Measurements from ENCODE around the gene NCOA6.

DNA sequence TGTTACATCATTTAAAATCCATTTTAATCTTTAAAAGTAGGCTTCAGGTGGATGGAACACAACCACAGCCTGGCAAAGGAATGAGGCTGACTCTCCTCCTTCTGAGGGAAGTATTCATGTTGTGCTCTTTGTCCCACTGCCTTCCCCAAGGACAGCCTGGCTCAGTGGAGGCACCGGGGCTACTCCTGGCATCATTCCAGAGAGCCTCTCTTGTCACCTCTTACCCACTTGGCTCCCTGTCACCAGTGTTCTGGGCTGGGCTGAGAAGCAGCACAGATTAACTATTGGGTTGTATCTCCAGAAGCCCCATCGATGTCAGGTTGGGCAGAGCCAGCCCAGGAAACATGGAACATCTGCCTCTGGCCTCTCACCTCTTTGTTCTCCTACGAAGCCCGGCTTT lies 132.0 kb downstream of the NCOA6 start:
- TF ChIP-seq, protein P1, sequence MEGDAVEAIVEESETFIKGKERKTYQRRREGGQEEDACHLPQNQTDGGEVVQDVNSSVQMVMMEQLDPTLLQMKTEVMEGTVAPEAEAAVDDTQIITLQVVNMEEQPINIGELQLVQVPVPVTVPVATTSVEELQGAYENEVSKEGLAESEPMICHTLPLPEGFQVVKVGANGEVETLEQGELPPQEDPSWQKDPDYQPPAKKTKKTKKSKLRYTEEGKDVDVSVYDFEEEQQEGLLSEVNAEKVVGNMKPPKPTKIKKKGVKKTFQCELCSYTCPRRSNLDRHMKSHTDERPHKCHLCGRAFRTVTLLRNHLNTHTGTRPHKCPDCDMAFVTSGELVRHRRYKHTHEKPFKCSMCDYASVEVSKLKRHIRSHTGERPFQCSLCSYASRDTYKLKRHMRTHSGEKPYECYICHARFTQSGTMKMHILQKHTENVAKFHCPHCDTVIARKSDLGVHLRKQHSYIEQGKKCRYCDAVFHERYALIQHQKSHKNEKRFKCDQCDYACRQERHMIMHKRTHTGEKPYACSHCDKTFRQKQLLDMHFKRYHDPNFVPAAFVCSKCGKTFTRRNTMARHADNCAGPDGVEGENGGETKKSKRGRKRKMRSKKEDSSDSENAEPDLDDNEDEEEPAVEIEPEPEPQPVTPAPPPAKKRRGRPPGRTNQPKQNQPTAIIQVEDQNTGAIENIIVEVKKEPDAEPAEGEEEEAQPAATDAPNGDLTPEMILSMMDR (conservative IDR thresholded peaks at IDR 0.05 in 1 of 2, IDR thresholded peaks at IDR 0.05 in 1 of 2; ENCODE audit: low read depth in 1 of 2, low read length in 2 of 2) = no peak
- TF ChIP-seq EZH2 (IDR thresholded peaks at IDR 0.05; ENCODE audit: low read length, missing control alignments) = no peak
